ENCODE measurements around the gene FBXO38. TPM values are rescaled to one million over a fixed set of nuclear protein-coding genes. Genes with fewer than 3 reads are reported as not detected.

FBXO38 gene
- polyA plus RNA-seq, 1 donor: 36.5 TPM

GRCh38 chr5:148445578-148445977, 61.8 kb downstream of the FBXO38 start:
- no peaks in the 10 kb centered on the region for H3K27me3 ChIP-seq (ENCODE audit: control insufficient read depth, insufficient read depth, low read length)
- H3K4me1 ChIP-seq (ENCODE audit: control insufficient read depth, insufficient read depth, low read length): peaks cover 21% of the 10 kb centered on the region
- no peak overlapping the region for H3K4me3 ChIP-seq (ENCODE audit: low read length)
- 90% methylated on average over 2 of the region's 3 CpGs for WGBS (ENCODE audit: insufficient coverage, low lambda C conversion rate)
- no peak overlapping the region for H3K27ac ChIP-seq (ENCODE audit: low read length)
- no peak for DNase-seq
- no peaks in the 10 kb centered on the region for H3K9me3 ChIP-seq (ENCODE audit: control insufficient read depth, low read depth, low read length)
- H3K36me3 ChIP-seq (ENCODE audit: control insufficient read depth, insufficient read depth, low read length): peaks cover 14% of the 10 kb centered on the region

GRCh38 chr5:148446611-148447010, 62.9 kb downstream of the FBXO38 start:
- Histone ChIP-seq H3K27me3 (ENCODE audit: control insufficient read depth, insufficient read depth, low read length) (no peaks in the 10 kb centered on the region), H3K4me3 (ENCODE audit: low read length) (no peak overlapping the region), H3K27ac (ENCODE audit: low read length) (peak overlapping the region; percentile 26), H3K9me3 (ENCODE audit: control insufficient read depth, low read depth, low read length) (no peaks in the 10 kb centered on the region), H3K4me1 (ENCODE audit: control insufficient read depth, insufficient read depth, low read length) (peaks cover 21% of the 10 kb centered on the region), H3K36me3 (ENCODE audit: control insufficient read depth, insufficient read depth, low read length) (peaks cover 7% of the 10 kb centered on the region)
- no CpG with 5 or more reads among the region's 2 CpGs for WGBS (ENCODE audit: insufficient coverage, low lambda C conversion rate)
- DNase-seq: peak; percentile 45 to 82

- no CpG with 5 or more reads among the region's 10 CpGs for WGBS (ENCODE audit: insufficient coverage, low lambda C conversion rate)
- Histone ChIP-seq H3K4me3 (ENCODE audit: low read length) (no peak overlapping the region), H3K27ac (ENCODE audit: low read length) (no peak overlapping the region), H3K9me3 (ENCODE audit: control insufficient read depth, low read depth, low read length) (no peaks in the 10 kb centered on the region), H3K36me3 (ENCODE audit: control insufficient read depth, insufficient read depth, low read length) (no peaks in the 10 kb centered on the region), H3K27me3 (ENCODE audit: control insufficient read depth, insufficient read depth, low read length) (no peaks in the 10 kb centered on the region), H3K4me1 (ENCODE audit: control insufficient read depth, insufficient read depth, low read length) (peaks cover 11% of the 10 kb centered on the region)
- no peak for DNase-seq
Measured at GRCh38 chr5:148452499-148453193, 68.9 kb downstream of the FBXO38 start.

- Histone ChIP-seq H3K4me1 (ENCODE audit: control insufficient read depth, insufficient read depth, low read length) (peaks cover 11% of the 10 kb centered on the region), H3K27me3 (ENCODE audit: control insufficient read depth, insufficient read depth, low read length) (no peaks in the 10 kb centered on the region), H3K36me3 (ENCODE audit: control insufficient read depth, insufficient read depth, low read length) (no peaks in the 10 kb centered on the region), H3K4me3 (ENCODE audit: low read length) (no peak overlapping the region), H3K9me3 (ENCODE audit: control insufficient read depth, low read depth, low read length) (no peaks in the 10 kb centered on the region), H3K27ac (ENCODE audit: low read length) (no peak overlapping the region)
- WGBS (ENCODE audit: insufficient coverage, low lambda C conversion rate): no CpG with 5 or more reads among the region's 5 CpGs
- peak in 1 of 2 donors; percentile 20 for DNase-seq
Measured at GRCh38 chr5:148454576-148454975, 70.8 kb downstream of the FBXO38 start.

GRCh38 chr5:148455185-148455584, 71.4 kb downstream of the FBXO38 start:
- H3K36me3 ChIP-seq (ENCODE audit: control insufficient read depth, insufficient read depth, low read length): no peaks in the 10 kb centered on the region
- H3K27me3 ChIP-seq (ENCODE audit: control insufficient read depth, insufficient read depth, low read length): no peaks in the 10 kb centered on the region
- no CpG with 5 or more reads among the region's 6 CpGs for WGBS (ENCODE audit: insufficient coverage, low lambda C conversion rate)
- no peak overlapping the region for H3K27ac ChIP-seq (ENCODE audit: low read length)
- no peak overlapping the region for H3K4me3 ChIP-seq (ENCODE audit: low read length)
- peaks cover 11% of the 10 kb centered on the region for H3K4me1 ChIP-seq (ENCODE audit: control insufficient read depth, insufficient read depth, low read length)
- no peaks in the 10 kb centered on the region for H3K9me3 ChIP-seq (ENCODE audit: control insufficient read depth, low read depth, low read length)
- peak; percentile 27 to 64 for DNase-seq

- no CpG with 5 or more reads among the region's 5 CpGs for WGBS (ENCODE audit: insufficient coverage, low lambda C conversion rate)
- H3K36me3 ChIP-seq (ENCODE audit: control insufficient read depth, insufficient read depth, low read length): no peaks in the 10 kb centered on the region
- H3K9me3 ChIP-seq (ENCODE audit: control insufficient read depth, low read depth, low read length): no peaks in the 10 kb centered on the region
- no peak overlapping the region for H3K4me3 ChIP-seq (ENCODE audit: low read length)
- H3K27me3 ChIP-seq (ENCODE audit: control insufficient read depth, insufficient read depth, low read length): no peaks in the 10 kb centered on the region
- DNase-seq: peak in 1 of 2 donors; percentile 21
- H3K27ac ChIP-seq (ENCODE audit: low read length): no peak overlapping the region
- peaks cover 11% of the 10 kb centered on the region for H3K4me1 ChIP-seq (ENCODE audit: control insufficient read depth, insufficient read depth, low read length)
Measured at GRCh38 chr5:148457183-148457620, 73.4 kb downstream of the FBXO38 start.

GRCh38 chr5:148458036-148458888, 74.5 kb downstream of the FBXO38 start:
- no peak for DNase-seq
- Histone ChIP-seq H3K36me3 (ENCODE audit: control insufficient read depth, insufficient read depth, low read length) (no peaks in the 10 kb centered on the region), H3K4me1 (ENCODE audit: control insufficient read depth, insufficient read depth, low read length) (peaks cover 11% of the 10 kb centered on the region), H3K4me3 (ENCODE audit: low read length) (no peak overlapping the region), H3K9me3 (ENCODE audit: control insufficient read depth, low read depth, low read length) (no peaks in the 10 kb centered on the region), H3K27ac (ENCODE audit: low read length) (no peak overlapping the region), H3K27me3 (ENCODE audit: control insufficient read depth, insufficient read depth, low read length) (no peaks in the 10 kb centered on the region)
- no CpG with 5 or more reads among the region's 3 CpGs for WGBS (ENCODE audit: insufficient coverage, low lambda C conversion rate)

- Histone ChIP-seq H3K4me1 (ENCODE audit: control insufficient read depth, insufficient read depth, low read length) (peaks cover 8% of the 10 kb centered on the region), H3K27ac (ENCODE audit: low read length) (no peak overlapping the region), H3K4me3 (ENCODE audit: low read length) (no peak overlapping the region), H3K27me3 (ENCODE audit: control insufficient read depth, insufficient read depth, low read length) (no peaks in the 10 kb centered on the region), H3K36me3 (ENCODE audit: control insufficient read depth, insufficient read depth, low read length) (no peaks in the 10 kb centered on the region), H3K9me3 (ENCODE audit: control insufficient read depth, low read depth, low read length) (no peaks in the 10 kb centered on the region)
- 83% methylated on average over 1 of the region's 1 CpG for WGBS (ENCODE audit: insufficient coverage, low lambda C conversion rate)
- no peak for DNase-seq
Measured at GRCh38 chr5:148459669-148460068, 75.9 kb downstream of the FBXO38 start.

GRCh38 chr5:148465381-148466235, 81.8 kb downstream of the FBXO38 start:
- WGBS (ENCODE audit: insufficient coverage, low lambda C conversion rate): 50% methylated on average over 2 of the region's 4 CpGs
- H3K4me3 ChIP-seq (ENCODE audit: low read length): no peak overlapping the region
- H3K4me1 ChIP-seq (ENCODE audit: control insufficient read depth, insufficient read depth, low read length): no peaks in the 10 kb centered on the region
- no peaks in the 10 kb centered on the region for H3K9me3 ChIP-seq (ENCODE audit: control insufficient read depth, low read depth, low read length)
- no peaks in the 10 kb centered on the region for H3K36me3 ChIP-seq (ENCODE audit: control insufficient read depth, insufficient read depth, low read length)
- no peak for DNase-seq
- H3K27me3 ChIP-seq (ENCODE audit: control insufficient read depth, insufficient read depth, low read length): no peaks in the 10 kb centered on the region
- no peak overlapping the region for H3K27ac ChIP-seq (ENCODE audit: low read length)

GRCh38 chr5:148466236-148466580, 82.5 kb downstream of the FBXO38 start:
- no peak for DNase-seq
- H3K4me1 ChIP-seq (ENCODE audit: control insufficient read depth, insufficient read depth, low read length): no peaks in the 10 kb centered on the region
- H3K4me3 ChIP-seq (ENCODE audit: low read length): no peak overlapping the region
- no peaks in the 10 kb centered on the region for H3K27me3 ChIP-seq (ENCODE audit: control insufficient read depth, insufficient read depth, low read length)
- H3K36me3 ChIP-seq (ENCODE audit: control insufficient read depth, insufficient read depth, low read length): no peaks in the 10 kb centered on the region
- H3K27ac ChIP-seq (ENCODE audit: low read length): no peak overlapping the region
- WGBS (ENCODE audit: insufficient coverage, low lambda C conversion rate): 71% methylated on average over 1 of the region's 4 CpGs
- no peaks in the 10 kb centered on the region for H3K9me3 ChIP-seq (ENCODE audit: control insufficient read depth, low read depth, low read length)

All from large intestine (tissue), 3 donors.